ENCODE measurements around the gene BACH2.
A peak's percentile ranks its signal among the peaks of the same experiment; 100 is the strongest.
"Not testable (repeated sequence)": the region's sequence is repeated elsewhere in the genome, so short reads cannot be mapped to it uniquely, and the experiment has no call there.

BACH2 gene

DNA sequence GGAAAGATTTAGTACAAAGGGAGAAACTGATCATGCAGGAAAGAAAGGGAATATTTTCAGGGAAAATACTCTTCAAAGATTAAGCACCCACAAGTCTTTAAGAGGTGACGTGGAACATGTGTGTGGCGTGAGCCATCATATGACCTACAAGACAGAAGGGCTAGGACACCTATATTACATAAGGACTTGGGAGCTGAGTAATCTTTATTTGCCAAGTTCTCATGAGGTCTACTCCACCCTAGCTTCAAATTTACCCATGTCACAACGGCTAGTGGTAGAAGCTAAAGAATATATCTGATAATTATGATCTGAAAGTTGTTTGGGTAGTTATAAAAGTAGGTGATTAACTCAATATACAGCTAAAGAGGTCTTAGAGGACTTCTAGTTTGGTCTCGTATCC is 234.6 kb downstream of the BACH2 start:
- no peak for FAIRE-seq

- not testable (repeated sequence) for FAIRE-seq
These were observed 237.5 kb downstream of the BACH2 start for GRCh38 chr6:90059178-90059577.

DNA sequence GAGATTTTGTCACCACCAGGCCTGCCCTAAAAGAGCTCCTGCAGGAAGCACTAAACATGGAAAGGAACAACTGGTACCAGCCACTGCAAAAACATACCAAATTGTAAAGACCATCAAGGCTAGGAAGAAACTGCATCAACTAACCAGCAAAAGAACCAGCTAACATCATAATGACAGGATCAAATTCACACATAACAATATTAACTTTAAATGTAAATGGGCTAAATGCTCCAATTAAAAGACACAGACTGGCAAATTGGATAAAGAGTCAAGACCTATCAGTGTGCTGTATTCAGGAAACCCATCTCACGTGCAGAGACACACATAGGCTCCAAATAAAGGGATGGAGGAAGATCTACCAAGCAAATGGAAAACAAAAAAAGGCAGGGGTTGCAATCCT is 240.7 kb downstream of the BACH2 start:
- FAIRE-seq = not testable (repeated sequence)

- FAIRE-seq = not testable (repeated sequence)
These were observed 242.4 kb downstream of the BACH2 start for GRCh38 chr6:90054193-90054592.

- FAIRE-seq = no peak
These were observed 243.0 kb downstream of the BACH2 start for GRCh38 chr6:90053614-90054013.

DNA sequence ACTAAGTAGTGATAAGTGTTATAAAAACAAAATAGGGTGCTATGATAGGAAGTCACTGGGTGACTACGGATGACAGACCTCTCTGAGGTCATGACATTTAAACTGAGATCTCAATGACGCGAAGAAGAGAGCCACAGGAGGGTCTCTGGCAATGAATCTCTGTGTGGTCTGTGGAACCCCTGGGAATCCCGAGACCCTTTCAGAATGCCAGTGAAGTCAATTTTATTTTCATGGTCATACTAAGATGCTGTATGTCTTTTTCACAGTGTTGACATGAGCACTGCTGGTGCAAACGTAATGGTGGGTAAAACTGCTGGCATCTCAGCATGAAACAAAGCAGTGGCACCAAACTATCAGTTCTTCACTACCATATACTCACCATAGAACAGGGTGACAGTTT is 247.3 kb downstream of the BACH2 start:
- no peak for FAIRE-seq

- no peak for FAIRE-seq
These were observed 248.3 kb downstream of the BACH2 start for GRCh38 chr6:90048206-90048967.

GRCh38 chr6:90045535-90045934 is 251.1 kb downstream of the BACH2 start:
- no peak for FAIRE-seq

DNA sequence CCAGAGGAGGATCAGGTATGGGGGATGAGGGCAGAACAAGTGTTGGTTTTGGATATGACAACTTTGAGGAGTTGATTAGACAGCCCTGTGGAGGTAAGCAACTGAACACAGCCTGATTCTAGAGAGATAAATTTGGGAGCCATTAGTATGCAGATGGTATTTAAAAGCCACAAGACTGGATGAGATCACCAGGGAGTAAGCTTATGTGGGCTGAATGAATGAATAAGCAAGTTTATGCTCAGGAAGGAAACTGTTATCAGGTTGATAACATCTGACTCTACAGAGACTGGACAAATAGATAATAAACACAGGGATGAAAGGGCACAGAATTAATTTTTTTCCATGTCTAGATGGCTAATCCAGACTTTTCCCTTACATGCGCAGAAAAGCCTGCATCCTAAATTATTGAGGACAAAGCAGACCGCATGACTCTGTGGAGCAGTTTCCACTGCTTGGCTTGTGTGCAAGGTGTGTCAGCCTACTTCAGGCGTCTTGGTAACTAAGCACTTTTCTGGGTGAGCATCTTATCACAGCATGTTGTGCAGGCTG is 251.7 kb downstream of the BACH2 start:
- FAIRE-seq = no peak

GRCh38 chr6:90044182-90044832 is 252.3 kb downstream of the BACH2 start:
- FAIRE-seq = no peak

DNA sequence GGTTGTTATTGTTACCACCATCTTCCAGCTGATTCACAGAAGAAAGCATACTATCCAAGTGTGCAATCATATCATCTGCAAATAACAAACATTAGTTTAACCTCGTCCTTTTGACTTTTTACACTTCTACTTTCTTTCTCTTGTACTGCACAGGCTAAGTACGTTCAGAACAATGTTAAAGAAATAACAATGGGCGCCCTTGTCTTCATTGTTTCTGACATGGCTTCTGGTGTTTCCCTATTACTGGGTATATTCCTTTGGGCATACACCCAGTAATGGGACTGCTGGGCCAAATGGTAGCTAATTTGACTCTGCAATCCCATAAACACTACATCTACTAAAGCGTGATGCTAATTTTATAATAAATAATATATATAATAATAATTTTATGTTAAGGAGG is 255.7 kb downstream of the BACH2 start:
- no peak for FAIRE-seq

GRCh38 chr6:90039911-90040310 is 256.7 kb downstream of the BACH2 start:
- FAIRE-seq = no peak

DNA sequence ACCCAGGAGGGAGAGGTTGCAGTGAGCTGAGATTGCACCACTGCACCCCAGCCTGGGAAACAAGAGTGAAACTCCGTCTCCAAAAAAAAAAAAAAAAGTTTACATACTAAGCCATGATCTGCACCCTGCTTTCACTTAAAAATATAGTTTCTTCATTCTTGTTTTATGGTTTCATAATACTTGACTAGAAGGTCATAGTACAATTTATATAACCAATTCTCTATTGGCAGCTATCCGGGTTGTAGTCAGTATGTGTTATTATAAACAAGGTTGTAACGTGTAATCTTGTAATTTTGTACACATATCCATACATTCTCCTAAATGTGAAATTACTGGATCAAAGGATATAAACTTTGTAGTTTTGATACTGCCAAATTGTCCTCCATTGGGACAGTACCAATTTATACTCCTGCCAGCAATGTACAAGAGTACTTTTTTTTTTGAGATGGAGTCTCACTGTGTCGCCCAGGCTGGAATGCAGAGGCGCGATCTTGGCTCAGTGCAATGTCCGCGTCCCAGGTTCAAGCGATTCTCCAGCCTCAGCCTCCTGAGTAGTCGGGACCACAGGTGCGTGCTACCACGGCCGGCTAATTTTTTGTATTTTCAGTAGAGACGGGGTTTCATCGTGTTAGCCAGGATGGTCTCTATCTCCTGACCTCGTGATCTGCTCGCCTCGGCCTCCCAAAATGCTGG is 257.5 kb downstream of the BACH2 start:
- peak; percentile 80 for FAIRE-seq

DNA sequence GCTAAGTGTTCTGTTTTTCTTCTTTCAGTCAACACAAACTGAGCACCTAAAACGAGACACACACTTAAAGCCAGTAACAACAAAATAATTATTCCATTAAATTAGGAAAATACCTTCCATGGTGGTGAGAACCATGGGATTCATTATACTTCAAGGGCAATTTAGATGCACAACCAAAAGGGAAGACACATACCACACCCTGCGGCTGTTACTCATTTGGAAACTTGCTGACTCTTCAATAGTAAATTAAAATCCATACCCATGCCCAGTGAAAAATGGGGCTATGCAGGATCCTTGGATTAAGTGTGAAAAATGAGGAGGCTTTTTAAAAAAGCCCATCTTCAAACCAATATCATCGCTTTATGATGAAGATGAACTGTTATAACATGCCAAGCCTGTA is 259.7 kb downstream of the BACH2 start:
- no peak for FAIRE-seq

DNA sequence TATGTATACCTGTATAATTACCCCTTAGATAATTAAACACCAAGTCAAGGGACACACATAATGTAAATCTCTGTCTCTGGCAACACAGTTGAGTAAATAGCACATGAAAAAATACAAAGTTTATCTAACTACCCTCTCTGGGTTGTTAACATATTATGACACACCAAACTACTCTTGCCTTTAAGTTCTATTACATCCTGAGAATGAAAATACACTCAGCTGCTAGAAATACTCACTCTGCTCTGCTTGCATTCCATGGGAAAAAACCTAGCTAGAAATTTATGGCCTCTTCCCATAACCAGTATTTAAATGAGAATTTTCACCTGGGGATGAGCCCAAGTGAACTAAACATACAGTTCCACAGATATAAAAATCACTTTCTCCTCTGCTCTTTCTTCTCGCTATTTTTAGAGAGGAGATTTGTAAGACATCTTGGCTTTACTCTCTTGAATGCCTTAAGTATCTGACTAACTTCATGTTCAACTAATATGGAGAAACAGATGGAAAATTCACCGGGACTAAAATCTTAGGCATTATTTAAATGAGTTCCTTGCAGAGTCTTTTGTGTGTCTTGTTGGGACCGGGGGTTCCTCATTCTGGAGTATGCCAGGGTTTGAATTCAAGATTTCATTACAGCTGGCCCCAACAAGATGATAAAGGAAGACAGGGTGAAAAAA is 261.5 kb downstream of the BACH2 start:
- no peak for FAIRE-seq

DNA sequence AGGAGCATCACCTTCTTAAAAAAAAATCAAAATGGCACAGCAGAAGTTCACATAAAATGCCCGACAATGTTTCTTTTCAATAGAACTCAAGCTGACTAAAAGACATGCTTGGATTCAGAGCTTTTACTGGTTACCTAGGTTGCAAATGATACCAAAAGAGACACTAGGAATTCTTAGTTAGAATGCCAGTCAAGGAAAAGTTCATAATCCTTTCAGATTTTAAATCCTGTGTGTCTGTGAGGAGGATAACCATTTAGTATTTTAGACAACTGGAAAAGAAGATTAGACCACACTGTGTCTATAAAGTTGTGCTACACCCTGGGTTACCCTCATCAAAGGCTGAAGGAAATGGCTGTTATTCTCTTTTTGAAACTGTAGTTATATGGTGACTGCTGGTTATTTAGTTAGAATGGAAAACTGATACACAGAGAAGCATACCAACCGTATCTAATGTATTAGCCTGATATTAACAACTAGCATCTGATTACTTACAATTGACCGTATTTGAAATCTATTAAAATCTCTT is 262.8 kb downstream of the BACH2 start:
- FAIRE-seq = no peak

GRCh38 chr6:90032489-90033212 is 264.0 kb downstream of the BACH2 start:
- FAIRE-seq = not testable (repeated sequence)

- FAIRE-seq = no peak
These were observed 267.5 kb downstream of the BACH2 start for GRCh38 chr6:90028995-90029635.

GRCh38 chr6:90028066-90028778 is 268.4 kb downstream of the BACH2 start:
- no peak for FAIRE-seq

DNA sequence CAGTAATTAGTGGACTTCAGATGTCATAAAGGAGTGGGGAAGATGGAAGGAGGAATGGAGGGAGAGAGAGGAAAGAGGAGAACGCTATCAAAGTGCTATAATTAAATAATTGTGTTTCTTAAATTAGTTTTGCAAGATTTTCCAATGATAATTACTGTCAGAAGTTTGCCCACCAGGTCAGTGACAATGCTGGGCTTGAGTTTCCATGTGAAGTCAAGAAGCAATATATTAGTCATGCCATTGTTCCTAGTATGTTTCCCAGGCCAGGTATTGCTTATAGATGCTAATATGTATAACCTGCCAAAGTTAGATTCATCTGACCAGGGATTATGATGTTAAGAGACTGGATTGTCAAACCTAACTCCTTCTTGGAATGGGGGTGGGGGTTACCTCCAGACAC is 270.4 kb downstream of the BACH2 start:
- FAIRE-seq = no peak
